ENCODE measurements around the gene SCN9A.

SCN9A gene

DNA sequence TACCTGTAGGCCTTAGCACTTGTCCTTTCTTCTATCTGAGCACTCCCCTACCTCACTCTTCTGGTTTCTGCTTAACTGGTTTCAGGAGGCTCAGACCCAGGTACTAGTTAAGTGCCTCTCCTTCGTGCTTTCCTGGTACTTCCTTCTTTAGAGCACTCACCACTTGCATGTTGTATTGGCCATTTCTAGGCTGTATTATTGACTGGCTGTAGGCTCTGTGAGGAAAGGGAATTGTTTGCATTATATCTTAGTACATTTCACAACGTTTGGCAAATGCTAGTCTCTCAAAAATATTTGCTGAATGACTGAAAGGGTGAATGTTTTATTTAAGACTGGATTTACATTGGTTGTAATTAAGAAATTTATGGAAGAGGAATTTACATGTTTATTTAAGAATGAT lies 212.0 kb downstream of the SCN9A start:
- DNase-seq: no peak

DNA sequence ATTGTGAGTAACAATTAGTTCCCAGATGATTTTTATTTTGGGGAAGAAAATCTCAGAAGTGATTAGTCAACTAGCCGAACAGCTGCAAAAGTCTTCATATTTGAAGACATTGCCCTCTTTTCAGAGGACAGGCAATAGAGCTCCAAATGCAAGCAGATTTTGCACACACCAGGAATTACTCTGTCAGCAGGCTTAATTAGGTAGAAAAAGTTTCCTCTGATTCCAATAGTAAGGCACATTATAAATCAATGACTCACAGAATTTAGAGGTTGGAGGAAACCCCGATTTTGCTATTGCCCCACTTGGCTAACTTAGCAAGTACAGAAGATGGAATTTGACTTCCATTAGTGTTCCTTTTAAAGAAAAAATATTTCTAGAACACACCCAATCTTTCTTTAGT lies 217.2 kb downstream of the SCN9A start:
- DNase-seq: no peak

DNA sequence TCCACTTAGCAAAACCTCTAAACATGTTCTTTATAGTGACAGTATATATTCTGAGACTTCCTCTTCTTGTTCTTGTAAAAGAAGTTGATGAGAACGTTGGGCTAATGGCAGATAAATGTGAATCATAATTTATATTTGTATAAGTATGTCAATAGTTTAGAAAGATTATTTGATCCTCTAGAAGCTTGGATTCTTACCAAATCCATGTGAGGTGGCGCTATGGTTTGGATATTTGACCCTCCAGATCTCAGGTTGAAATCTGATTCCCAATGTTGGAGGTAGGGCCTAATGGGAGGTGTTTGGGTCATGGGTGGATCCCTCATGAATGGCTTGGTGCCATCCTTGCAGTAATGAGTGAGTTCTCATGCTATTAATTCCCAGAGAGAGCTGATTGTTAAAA lies 218.2 kb downstream of the SCN9A start:
- DNase-seq: no peak

DNA sequence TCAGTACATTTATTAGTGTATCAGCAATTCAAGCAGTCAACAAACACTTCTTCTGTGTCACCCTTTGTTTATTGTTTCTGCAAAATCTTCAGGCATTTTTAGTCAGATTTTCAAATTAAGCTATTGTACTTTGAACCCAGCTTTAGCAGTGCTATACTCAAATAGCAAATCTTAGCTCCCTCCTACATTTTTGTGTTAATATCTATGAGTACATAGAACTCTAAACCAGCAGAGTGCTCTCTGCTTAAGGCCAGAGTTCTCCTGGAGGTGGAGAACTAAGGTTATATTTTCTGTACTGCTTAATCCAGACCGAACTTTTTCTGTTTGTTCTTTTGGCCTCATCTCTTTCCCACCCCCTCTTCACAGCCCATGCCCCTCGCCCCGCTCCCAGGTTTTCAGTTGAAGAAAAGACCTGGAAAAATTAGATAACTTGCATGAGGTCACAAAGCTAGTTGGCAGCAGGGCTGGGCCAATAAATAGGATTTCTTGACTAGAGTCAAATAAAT lies 218.7 kb downstream of the SCN9A start:
- DNase-seq: no peak

DNA sequence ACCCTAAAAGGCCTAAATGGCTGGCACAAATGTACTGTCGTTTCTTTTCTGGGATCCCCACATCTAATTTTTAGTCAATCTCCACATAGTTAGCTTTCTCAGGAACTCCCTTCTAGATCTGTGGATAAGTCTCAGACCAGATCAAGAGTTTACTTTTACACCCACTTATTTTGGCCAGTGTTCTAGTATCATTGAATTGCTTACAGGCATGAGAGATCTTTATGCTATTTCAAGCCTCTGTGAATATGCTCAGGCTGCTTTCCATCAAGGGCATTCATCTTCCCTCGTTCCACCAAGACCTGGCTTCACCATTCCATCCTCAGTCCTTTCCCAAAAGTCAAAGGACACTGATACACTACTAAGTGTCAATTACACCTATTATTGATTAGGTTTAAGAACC lies 220.2 kb downstream of the SCN9A start:
- DNase-seq: no peak

DNA sequence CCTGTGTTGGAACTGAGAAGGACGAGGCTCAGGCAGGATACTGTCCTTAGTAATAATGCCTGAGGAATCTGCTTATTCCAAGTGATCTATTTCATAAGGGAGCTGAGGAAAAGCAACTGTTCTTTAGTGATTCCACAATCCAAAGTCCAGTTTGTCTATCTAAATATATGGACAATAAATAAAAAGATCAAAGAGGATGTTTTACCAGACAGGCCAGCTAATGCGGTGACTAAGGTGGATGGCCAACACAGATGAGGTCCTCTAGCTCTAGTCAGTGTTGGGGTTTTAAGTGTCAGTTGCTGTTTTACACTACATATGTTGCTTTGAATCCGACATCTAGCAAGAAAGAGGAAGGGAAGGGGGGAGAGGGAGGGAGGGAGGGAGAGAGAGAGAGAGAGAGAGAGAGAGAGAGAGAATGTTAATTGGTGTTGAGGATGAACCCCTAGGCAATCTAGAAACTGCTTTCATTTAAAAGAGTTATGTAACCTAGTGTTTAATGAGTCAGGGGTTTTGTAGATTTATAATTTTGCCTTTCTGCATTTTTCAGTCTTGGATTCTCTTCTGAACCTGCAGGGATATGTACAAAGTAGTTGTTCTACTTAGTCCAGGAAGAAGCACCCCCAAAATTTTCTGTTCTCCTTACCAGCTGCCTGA lies 220.9 kb downstream of the SCN9A start:
- no peak for DNase-seq

DNA sequence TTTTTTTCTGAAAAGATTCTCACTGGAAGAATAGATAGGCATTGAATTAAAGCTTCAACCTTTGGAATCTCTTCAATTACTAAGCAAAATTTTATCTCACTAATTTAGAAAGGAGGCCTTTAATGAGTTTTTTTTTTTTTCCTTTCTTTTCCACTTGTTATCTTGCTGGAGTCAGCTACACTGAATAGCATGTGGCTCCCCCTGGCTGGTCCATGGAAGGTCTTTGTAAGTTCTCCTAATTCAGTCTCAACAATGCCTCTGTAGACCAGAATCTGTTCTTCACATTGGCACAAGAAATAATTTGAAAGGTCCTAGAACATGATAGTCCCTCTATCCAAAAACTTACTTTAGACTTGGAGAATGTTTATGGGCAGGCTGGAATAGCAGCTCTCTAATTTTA lies 223.7 kb downstream of the SCN9A start:
- DNase-seq: no peak

DNA sequence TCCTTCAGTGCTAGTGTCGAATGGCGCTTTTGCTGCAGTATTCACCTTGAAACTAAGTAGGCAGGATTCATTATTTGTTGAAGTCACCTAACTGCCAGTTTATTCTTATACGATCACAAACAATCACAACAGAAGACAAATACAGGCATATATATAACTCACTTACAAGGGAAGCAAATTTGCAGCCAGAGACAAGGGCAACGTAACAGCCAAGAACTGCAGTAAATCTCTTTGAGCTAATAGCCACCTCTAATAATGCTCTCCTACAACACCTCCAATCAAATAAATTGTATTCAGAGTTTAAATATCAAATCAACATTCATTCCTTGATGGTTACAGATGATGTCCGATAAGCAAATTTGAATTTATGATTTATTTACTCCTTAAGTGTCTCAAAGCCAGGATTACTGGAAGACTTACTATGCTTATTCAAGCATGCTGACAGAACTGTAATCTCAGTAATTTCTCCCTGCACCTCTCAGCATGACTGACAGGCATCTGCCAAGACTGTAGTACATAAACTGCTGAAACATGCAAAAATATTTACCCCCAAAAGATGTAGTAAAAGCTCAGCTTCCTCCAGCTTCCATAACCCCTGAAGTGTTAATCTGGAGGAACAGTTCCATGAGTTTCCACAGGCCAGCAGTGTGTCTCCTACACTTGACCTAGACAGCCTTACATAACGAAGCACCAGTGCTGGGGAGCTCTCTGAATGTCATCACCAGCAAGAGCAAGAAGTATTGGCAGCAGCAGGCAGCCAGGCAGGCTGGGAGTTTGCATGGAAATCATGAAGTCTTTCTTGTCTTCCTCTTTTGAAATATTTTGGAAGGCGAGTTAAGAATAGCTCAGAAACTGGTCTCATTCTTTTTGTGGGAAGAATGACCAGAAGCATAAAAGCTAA lies 227.0 kb downstream of the SCN9A start:
- no peak for DNase-seq

DNA sequence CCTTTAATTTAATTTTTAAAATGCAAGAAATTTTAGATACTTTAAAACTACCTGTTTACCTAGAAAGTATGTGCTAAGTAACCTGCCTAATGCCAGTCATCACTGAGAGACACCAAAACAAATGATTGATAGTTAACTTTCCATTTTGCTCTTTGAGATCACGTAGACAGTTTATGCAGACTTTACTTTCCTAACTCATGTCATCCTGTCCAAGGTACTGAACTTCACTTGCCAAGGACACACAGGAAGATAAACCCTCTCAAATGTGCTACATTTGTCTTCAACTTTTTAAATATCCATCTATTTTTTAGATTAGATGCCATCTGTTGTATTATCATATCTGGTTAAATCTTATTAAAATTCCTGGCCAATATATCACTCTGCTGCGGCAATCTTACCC lies 227.9 kb downstream of the SCN9A start:
- no peak for DNase-seq
